HG02798 (cell line): ENCODE data around the gene CBX8.
"Not testable (repeated sequence)": the region's sequence is repeated elsewhere in the genome, so short reads cannot be mapped to it uniquely, and the experiment has no call there.

Source experiments
- ATAC-seq: cut with Tn5 transposase; IDR thresholded peaks from one replicate; pipeline ENCODE4 v1.9.1; 2021; ENCODE audit warnings: mild to moderate bottlenecking; ENCODE audit not compliant: unreplicated experiment, poor library complexity

Gene CBX8

GRCh38 chr17:79760197-79760906 is 36.5 kb downstream of the CBX8 start:
- ATAC-seq, result no peak

GRCh38 chr17:79758271-79758670 is 38.6 kb downstream of the CBX8 start:
- no peak for ATAC-seq

DNA sequence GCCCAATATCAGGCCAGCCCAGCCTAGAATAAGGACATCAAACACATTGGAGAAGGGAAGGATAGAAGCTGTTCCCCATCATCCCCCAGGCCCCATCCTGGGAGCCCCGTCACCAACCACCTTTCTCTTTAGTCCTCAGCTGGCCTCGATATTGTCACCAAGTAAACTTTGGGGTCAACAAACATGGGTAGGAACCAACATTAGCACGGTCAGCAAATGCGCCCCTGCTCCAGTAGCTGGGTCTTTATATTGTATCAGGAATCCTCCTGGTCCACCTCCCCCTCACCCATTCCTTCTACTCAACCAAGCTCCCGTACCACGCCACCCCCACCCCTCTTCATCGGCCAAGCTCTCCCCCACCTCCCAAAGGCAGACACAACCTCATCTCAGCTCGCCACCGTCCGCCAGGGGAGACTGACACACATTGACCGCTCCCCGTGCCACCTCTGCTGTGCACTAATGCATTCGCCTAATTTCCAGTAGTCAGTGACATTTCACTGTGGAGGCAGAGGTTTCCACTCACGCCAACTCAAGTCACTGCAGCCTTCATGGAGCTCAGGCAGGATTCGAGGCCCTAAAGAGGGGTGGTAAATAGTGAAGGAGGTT is 39.6 kb downstream of the CBX8 start:
- ATAC-seq, result no peak

DNA sequence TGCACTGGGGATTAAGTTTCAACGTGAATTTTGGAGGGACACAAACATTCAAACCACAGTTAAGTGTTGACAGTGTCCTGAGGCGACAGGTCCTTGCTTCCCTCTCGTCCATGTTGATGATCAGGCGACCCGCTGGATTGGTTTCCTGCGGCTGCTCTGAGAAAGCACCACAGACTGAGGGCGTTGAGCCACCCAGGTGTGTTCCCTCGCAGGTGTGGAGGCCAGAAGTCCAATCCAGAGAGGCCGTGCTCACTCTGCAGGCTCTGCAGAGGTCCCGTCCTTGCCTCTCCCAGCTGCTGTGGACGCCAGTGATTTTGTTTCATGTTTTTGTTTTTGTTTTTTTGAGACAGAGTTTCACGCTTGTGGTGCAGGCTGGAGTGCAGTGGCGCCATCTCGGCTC is 41.3 kb downstream of the CBX8 start:
- ATAC-seq, result no peak

DNA sequence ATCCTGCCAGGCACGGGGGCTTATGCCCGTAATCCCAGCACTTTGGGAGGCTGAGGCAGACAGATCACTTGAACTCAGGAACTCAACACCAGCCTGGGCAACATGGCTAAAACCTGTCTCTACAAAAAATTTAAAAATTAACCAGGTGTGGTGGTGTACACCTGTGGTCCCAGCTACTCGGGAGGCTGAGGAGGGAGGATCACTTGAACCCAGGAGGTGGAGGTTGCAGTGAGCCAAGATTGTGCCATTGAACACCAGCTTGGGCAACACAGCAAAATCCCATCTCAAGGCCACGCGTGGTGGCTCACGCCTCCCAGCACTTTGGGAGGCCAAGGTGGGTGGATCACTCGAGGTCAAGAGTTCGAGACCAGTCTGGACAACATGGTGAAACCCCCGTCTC is 42.0 kb downstream of the CBX8 start:
- ATAC-seq, result not testable (repeated sequence)

DNA sequence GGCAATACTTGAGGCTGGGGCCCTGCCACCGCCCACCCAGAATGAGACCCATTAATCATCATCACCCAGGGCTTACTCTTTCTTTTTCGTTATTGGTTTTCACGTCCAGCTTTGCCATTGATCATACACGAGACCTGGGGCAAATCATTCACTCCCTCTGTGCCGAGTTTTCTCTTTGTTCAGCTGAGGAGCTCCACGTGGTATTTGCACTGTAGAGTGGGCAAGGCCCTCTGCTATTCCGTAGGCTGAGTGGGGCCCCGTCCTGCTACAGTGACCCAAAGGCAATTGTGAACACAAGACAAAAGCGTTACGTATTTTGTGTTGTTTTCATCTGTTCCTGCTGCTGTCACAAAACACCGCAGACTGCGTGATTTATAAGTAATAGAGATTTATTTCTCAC is 42.5 kb downstream of the CBX8 start:
- ATAC-seq, result no peak

DNA sequence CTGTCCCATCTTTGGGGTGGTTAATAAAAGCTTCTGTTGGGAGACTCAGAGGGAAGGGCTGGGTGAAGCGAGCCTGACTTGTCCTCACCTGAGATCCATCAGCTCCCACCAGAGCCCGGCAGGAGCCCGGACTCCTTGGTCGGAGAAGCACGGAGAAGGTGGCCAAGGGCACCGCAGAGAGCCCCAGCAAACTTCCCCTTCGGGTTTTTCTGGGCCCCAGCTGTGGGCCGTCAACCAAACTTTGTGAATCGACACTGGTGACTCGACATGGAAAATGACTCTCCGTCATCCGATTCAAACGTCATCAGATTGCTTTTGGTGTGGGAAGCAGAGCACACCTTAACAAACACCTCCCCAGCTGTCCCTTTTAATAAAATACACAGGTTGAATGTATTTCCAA is 44.7 kb downstream of the CBX8 start:
- no peak for ATAC-seq

DNA sequence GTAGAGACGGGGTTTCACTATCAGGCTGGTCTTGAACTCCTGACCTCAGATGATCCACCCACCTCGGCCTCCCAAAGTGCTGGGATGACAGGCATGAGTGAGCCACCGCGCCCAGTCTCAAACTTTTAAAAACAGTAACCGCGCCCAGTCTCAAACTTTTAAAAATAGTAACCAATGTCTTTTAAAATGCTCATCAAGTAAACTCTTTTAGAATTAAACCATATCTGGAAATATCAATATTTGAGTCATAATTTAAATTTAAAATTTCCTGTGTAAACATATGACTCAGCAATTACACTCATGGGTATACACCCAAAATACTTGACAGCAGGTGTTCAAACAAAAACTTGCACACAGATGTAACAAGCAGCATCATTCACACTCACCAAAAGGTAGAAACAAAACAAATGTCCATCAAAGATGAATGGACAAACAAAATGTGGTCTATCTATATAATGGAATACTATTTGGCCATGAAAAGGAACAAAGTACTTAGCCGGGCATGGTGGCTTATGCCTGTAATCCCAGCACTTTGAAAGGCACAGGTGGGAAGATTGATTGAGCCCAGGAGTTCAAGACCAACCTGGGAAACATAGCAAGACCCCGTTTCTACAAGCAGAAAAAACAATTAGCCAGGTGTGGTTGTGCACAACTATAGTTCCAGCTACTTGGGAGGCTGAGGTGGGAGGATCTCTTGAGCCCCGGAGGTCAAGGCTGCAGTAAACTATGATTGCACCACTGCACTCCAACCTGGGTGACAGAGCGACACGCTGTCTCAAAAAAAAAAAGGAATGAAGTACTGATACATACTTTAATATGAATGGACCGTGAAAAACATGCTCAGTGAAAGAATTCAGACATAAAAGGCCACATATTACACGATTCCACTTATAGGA is 46.0 kb downstream of the CBX8 start:
- no peak for ATAC-seq

DNA sequence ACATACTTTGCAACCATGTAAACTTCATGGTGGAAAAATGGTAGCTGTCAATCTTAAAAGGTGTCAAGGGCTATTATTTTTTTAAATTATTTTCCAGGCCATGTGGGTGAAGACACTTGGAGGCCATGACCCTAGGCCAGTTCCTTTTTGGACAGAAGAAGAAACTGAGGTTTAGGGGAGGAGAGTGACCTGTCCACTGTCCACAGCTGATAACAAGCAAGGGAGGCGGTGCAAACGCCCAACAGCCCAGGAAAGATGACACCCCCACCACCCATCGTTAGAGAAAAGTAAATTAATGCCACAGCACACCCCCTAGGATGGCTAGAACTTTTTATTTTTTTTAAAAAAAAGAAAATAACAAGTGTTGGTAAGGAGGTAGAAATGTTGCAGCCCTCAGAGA is 46.9 kb downstream of the CBX8 start:
- ATAC-seq, result no peak

DNA sequence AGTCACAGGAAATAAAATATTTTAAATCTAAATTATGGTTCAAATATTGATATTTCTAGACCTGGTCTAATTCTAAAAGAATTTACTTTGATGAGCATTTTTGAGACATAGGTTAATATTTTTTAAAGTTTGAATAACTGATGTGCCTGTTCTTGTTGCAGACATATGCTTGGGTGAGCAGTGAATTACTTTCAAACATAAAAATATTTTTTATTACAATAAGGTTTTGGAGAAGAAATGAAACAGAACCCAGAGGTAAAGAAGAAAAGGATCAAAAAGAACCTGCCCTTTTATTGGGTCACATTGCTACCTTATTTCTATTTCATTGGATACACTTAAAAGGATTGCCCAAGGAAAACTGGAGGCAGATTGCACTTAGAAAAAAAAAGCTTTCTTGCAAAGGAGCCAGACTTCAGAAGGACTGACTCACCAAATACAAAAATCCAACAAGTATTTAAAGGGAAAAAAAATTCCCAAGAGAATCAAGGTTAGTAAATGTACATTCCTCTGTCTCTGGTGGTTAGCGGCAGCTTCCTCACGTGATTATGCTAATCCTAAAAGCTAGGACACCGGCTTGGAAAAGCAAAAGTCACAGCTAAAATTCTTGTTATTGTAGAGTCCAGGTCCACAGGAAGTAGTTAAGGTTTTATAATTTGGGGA is 47.6 kb downstream of the CBX8 start:
- no peak for ATAC-seq

- no peak for ATAC-seq
Measured at GRCh38 chr17:79748295-79749099, 48.4 kb downstream of the CBX8 start.

DNA sequence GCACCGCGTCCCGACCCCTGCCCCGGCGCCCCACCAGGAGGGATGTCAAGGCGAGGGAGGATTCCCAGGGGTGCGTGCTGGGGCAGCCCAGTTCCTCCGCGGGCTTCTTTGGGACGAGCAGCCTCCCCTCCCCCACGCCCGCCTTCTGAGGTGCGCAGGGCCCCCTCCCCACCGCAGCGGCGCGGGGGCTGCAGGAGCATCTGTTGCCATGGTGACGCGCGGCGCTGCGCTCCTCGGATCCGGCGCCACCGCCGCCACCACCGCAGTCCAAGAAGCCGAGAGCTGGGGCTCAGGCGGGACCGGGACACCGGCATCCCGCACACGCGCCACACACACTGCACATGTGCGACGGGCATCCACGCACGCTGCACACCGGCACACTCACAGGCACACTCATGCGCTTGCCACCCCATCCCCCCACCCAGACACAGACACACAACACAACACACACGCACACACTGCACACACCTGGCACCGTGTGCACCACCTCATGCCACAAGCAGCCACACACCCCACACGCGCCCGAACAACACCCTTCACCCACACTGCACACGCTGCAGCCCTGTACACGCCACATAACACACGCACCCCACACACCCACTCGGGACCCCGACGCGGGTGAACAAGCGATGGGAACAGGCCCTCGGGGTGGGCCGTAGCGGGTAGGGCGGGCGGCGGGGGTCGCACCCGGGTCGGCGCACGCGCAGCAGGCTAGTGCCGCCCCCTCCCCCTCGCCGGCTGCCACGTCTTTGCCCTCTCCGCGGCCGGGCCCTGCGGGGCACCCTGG is 49.2 kb downstream of the CBX8 start:
- no peak for ATAC-seq

GRCh38 chr17:79746889-79747507 is 49.9 kb downstream of the CBX8 start:
- no peak for ATAC-seq

DNA sequence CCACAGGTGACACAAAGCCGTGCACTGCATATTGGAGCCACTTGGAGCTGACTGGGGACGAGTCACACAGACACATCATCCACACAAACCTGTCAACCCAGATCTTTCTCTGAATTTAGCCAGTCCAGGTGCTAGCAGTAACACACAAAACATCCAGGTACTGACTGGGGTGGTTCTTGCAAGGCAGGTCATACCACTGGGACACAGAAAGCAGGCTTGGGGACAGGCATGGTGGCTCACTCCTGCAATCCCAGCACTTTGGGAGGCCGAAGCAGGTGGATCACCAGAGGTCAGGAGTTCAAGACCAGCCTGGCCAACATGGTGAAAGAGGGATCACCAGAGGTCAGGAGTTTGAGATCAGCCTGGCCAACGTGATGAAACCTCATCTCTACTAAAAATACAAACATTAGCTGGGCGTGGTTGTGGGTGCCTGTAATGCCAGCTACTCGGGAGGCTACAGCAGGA is 51.2 kb downstream of the CBX8 start:
- ATAC-seq, result no peak

GRCh38 chr17:79743614-79744013 is 53.3 kb downstream of the CBX8 start:
- ATAC-seq, result no peak

- no peak for ATAC-seq
Measured at GRCh38 chr17:79742951-79743476, 53.9 kb downstream of the CBX8 start.

DNA sequence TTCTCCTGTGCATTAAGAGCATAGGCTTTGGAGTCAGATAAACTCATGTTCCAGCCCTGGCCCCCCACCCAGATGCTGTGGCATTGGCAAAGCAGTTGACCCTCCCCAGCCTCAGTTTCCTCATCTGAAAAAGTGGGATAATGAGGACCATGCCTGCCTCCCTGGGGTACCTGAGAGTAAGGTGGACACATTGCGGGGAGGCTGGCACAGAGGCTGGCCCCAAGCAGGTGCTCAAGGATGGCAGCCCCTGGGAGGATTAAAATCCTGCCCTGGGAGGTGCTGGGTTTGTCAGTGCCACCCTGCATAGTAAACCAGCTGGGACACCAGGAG is 54.3 kb downstream of the CBX8 start:
- no peak for ATAC-seq
